H4 (cell line): ENCODE measurements around the gene DMRTA1. TPM values are rescaled to one million over a fixed set of nuclear protein-coding genes. Genes with fewer than 3 reads are reported as not detected.
"Not testable (repeated sequence)": the region's sequence is repeated elsewhere in the genome, so short reads cannot be mapped to it uniquely, and the experiment has no call there.

ENCODE experiments used
- DNase-seq: peaks from one replicate; pipeline ENCODE4 v3.0.0-alpha.2; 2015; ENCODE audit warnings: low spot score
- total RNA-seq: library from RNA; depleted of rRNA; stranded (reverse); fragments of >200 nt; shearing (Covaris generic); gene quantifications from 2 replicates; pipeline ENCODE4 v1.2.3, GENCODE V29; 2014

Gene DMRTA1
- total RNA-seq, 1 experiment from 2014 or later, result 0.54 TPM

GRCh38 chr9:22457448-22457847 is 10.8 kb downstream of the DMRTA1 start:
- no peak for DNase-seq

GRCh38 chr9:22463205-22463604 is 16.6 kb downstream of the DMRTA1 start:
- no peak for DNase-seq

GRCh38 chr9:22469928-22470544 is 23.4 kb downstream of the DMRTA1 start:
- peak; percentile 6 for DNase-seq

GRCh38 chr9:22481566-22481965 is 34.9 kb downstream of the DMRTA1 start:
- no peak for DNase-seq

- no peak for DNase-seq
Observed at GRCh38 chr9:22483528-22484070, 37.0 kb downstream of the DMRTA1 start.

- DNase-seq, result not testable (repeated sequence)
Observed at GRCh38 chr9:22496197-22496596, 49.6 kb downstream of the DMRTA1 start.
